ENCODE measurements around the gene RPA1.

- no peak for TF ChIP-seq CTCF (conservative IDR thresholded peaks at IDR 0.05)
- TF ChIP-seq ZFX (IDR thresholded peaks at IDR 0.05), result no peak
Observed at GRCh38 chr17:1937461-1937860, 107.7 kb downstream of the RPA1 start.

Data from C4-2B (cell line).